ENCODE results near the gene WDR18.

Gene WDR18

GRCh38 chr19:1012334-1012733, 28.2 kb downstream of the WDR18 start:
- TF ChIP-seq, protein P1, sequence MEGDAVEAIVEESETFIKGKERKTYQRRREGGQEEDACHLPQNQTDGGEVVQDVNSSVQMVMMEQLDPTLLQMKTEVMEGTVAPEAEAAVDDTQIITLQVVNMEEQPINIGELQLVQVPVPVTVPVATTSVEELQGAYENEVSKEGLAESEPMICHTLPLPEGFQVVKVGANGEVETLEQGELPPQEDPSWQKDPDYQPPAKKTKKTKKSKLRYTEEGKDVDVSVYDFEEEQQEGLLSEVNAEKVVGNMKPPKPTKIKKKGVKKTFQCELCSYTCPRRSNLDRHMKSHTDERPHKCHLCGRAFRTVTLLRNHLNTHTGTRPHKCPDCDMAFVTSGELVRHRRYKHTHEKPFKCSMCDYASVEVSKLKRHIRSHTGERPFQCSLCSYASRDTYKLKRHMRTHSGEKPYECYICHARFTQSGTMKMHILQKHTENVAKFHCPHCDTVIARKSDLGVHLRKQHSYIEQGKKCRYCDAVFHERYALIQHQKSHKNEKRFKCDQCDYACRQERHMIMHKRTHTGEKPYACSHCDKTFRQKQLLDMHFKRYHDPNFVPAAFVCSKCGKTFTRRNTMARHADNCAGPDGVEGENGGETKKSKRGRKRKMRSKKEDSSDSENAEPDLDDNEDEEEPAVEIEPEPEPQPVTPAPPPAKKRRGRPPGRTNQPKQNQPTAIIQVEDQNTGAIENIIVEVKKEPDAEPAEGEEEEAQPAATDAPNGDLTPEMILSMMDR (IDR thresholded peaks at IDR 0.05; ENCODE audit: borderline replicate concordance, control extremely low read depth, extremely low read depth, insufficient read depth, missing control alignments): no peak
- no peak for DNase-seq (ENCODE audit: low spot score)
- in situ Hi-C loops (cut with MboI; ENCODE audit: low sequenced_read_pairs, unreplicated experiment): no loop called here

GRCh38 chr19:1013218-1013617, 29.1 kb downstream of the WDR18 start:
- in situ Hi-C loops (cut with MboI; ENCODE audit: low sequenced_read_pairs, unreplicated experiment): no loop called here
- DNase-seq (ENCODE audit: low spot score): no peak
- TF ChIP-seq, protein P1 (IDR thresholded peaks at IDR 0.05; ENCODE audit: borderline replicate concordance, control extremely low read depth, extremely low read depth, insufficient read depth, missing control alignments): no peak

- TF ChIP-seq, protein P1 (IDR thresholded peaks at IDR 0.05; ENCODE audit: borderline replicate concordance, control extremely low read depth, extremely low read depth, insufficient read depth, missing control alignments): no peak
- no peak for DNase-seq (ENCODE audit: low spot score)
- in situ Hi-C loops (cut with MboI; ENCODE audit: low sequenced_read_pairs, unreplicated experiment): no loop called here
Observed at GRCh38 chr19:1014161-1015060, 30.3 kb downstream of the WDR18 start.

- TF ChIP-seq, protein P1 (IDR thresholded peaks at IDR 0.05; ENCODE audit: borderline replicate concordance, control extremely low read depth, extremely low read depth, insufficient read depth, missing control alignments): no peak
- in situ Hi-C loops (cut with MboI; ENCODE audit: low sequenced_read_pairs, unreplicated experiment): no loop called here
- DNase-seq (ENCODE audit: low spot score): no peak
Observed at GRCh38 chr19:1015061-1015781, 31.1 kb downstream of the WDR18 start.

DNA sequence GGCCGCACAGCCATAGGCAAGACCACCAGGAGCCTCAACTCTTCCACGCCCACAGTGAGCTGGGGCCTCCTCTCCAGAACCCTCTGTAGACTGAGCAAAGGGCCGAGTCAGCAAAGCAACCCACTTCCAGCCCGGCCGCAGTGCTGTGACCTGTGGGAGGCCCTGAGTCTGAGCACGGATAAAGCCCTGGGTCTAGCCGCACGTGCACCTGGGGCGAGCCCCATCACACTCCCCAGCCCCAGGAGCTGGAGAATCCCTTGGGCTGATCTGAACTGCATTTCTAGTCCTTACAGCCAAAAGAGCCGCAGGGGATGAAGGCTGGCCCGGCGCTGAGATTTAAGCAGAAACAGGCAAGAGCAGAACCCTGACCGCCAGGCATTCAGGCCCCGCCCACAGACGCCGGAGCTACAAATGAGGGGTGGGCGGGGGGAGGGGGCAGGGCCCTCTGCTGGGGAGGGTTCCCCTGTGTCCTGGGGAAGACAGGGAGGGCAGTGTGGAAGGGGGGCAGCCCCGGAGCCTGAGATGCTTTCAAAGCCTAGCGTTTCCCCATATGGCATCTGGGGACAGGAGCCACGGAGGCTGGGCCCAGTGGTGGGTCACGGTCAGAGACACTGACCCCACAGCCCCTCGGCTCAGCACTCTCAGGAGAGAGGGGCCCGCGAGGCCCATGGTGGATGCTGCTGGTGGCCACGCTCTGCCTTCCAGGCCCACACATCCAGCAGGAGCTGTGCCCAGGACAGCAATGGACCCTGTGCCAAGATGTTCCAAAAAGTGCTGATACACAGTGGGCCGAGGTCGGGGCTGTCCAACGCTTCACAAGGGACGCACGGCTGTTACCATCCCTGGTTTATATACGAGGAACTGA, 31.9 kb downstream of the WDR18 start:
- TF ChIP-seq, protein P1 (IDR thresholded peaks at IDR 0.05; ENCODE audit: borderline replicate concordance, control extremely low read depth, extremely low read depth, insufficient read depth, missing control alignments): no peak
- in situ Hi-C loops (cut with MboI; ENCODE audit: low sequenced_read_pairs, unreplicated experiment): no loop called here
- DNase-seq (ENCODE audit: low spot score): no peak

DNA sequence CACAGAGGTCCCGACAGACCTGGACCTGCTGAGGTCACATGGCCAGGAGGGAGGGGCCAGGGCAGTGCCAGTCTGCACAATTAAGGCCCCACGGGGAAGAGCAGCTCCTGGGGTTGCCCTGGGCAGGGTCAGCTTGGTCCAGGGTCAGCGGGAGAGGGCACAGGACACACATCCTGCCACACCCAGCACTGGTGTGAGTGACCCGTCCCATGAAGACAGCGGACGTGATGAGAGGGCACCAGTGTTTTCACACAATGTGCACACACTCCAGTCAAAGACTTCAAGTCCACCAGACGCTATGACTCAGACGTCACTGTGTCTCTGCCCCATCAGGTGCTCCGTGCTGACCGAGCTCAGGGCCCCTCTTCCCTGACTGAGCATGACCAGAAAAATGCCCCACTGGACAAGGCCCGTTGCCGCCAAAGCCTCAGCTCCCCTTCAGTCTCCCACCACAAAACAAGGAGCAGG, 32.5 kb downstream of the WDR18 start:
- DNase-seq (ENCODE audit: low spot score): no peak
- TF ChIP-seq, protein P1 (IDR thresholded peaks at IDR 0.05; ENCODE audit: borderline replicate concordance, control extremely low read depth, extremely low read depth, insufficient read depth, missing control alignments): no peak
- in situ Hi-C loops (cut with MboI; ENCODE audit: low sequenced_read_pairs, unreplicated experiment): no loop called here

Data from GM13976 (cell line).